ENCODE data around the gene GPC5. TPM values are rescaled to one million over a fixed set of nuclear protein-coding genes. Genes with fewer than 3 reads are reported as not detected.

The GPC5 gene
- total and polyA plus RNA-seq, 2 of the 8 experiments (the other 6 are each of a cell fraction or from before 2014, with no cell fraction given): 0.20 to 0.39 TPM

DNA sequence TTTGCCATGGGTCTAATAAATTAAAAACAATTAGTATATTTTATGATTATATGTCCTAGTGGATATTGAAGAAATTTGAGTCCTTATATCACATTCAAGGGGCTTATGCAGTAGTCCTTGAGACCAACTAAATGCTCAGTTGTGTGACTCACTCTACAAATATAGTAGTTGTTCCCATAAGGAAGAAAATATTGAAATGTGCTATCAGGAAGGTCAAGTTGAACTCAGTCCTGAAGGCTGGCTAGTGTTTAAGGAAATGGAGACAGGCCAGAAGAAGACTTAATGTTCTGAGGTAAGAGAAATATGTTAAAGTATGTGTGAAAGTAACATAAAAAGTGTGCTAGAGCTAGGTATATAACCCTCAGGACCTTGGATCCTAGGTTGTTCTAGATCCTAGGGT, 1062.1 kb downstream of the GPC5 start:
- Histone ChIP-seq H2BK12ac (ENCODE audit: low read depth, low read length) (no peak overlapping the region), H4K5ac (ENCODE audit: insufficient read length, low read depth, low read length) (no peak overlapping the region), H3K4me2 (ENCODE audit: insufficient read depth in 1 of 2, low read depth in 2 of 2, low read length in 2 of 2) (no peak overlapping the region), H2AFZ (ENCODE audit: low read length) (no peak overlapping the region), H4K91ac (replicated peaks; ENCODE audit: insufficient read length, low read length) (no peak overlapping the region), H2AK5ac (ENCODE audit: low read depth, low read length) (no peak overlapping the region), H3K18ac (ENCODE audit: extremely low read depth, low read length) (no peak overlapping the region), H3K9ac (replicated peaks in 1 of 4; ENCODE audit: extremely low read depth in 1 of 4, low read depth in 3 of 4, low read length in 3 of 4) (no peak overlapping the region), H3K79me1 (ENCODE audit: low read depth, low read length) (no peaks in the 10 kb centered on the region), H2BK5ac (ENCODE audit: low read depth, low read length) (no peak overlapping the region), H3K56ac (replicated peaks; ENCODE audit: insufficient read length, low read depth, low read length) (no peak overlapping the region), H2BK20ac (ENCODE audit: low read length) (no peak overlapping the region), H3K79me2 (ENCODE audit: control insufficient read depth in 1 of 2, insufficient read depth in 2 of 2, low read length in 2 of 2) (no peaks in the 10 kb centered on the region), H3K23ac (ENCODE audit: insufficient read length) (no peak overlapping the region), H2BK15ac (ENCODE audit: low read length) (no peak overlapping the region), H3K23me2 (ENCODE audit: low read depth, low read length) (no peaks in the 10 kb centered on the region), H3K27ac (ENCODE audit: low read depth, low read length) (no peak overlapping the region), H4K8ac (ENCODE audit: extremely low read depth, insufficient read depth, low read length) (no peak overlapping the region), H3K4me3 (ENCODE audit: extremely low read depth in 1 of 4, insufficient read depth in 2 of 4, low read depth in 3 of 4, low read length in 4 of 4) (no peak overlapping the region), H3K9me3 (ENCODE audit: insufficient read depth in 2 of 2, low read depth in 1 of 2, low read length in 1 of 2) (no peaks in the 10 kb centered on the region), H3K36me3 (ENCODE audit: control insufficient read depth in 2 of 4, insufficient read depth in 4 of 4, low read length in 3 of 4) (no peaks in the 10 kb centered on the region), H3K14ac (ENCODE audit: insufficient read length) (no peak overlapping the region), H4K20me1 (replicated peaks in 1 of 2; ENCODE audit: control insufficient read depth in 1 of 2, insufficient read depth in 2 of 2, low read length in 2 of 2) (peaks cover 0 to 2% of the 10 kb centered on the region in 2 experiments), H3K4ac (replicated peaks; ENCODE audit: insufficient read length, low read depth, low read length) (no peak overlapping the region), H3K27me3 (replicated peaks in 1 of 4; ENCODE audit: control insufficient read depth in 3 of 4, extremely low read depth in 1 of 4, insufficient read depth in 3 of 4, low read length in 3 of 4) (no peaks in the 10 kb centered on the region), H3K4me1 (replicated peaks in 1 of 4; ENCODE audit: control insufficient read depth in 3 of 4, insufficient read depth in 4 of 4, low read length in 3 of 4) (no peaks in the 10 kb centered on the region), H2BK120ac (replicated peaks; ENCODE audit: low read depth, low read length) (no peak overlapping the region)
- no peak for DNase-seq (ENCODE audit: low read depth in 1 of 2, low spot score in 2 of 2)
- CTCF ChIA-PET (ENCODE audit: partially characterized antibody): interaction anchor here (0.6 to 1.7 kb wide), 4 partner anchors 11 to 1866 kb away, joined by 3 to 4 read pairs (median 3); no protein-coding TSS in a partner anchor
- POLR2A ChIA-PET (ENCODE audit: partially characterized antibody): no interaction called here
- no peak for TF ChIP-seq ZNF274 (IDR thresholded peaks at IDR 0.05; ENCODE audit: borderline replicate concordance, extremely low read depth, low read length)
- TF ChIP-seq EGR1 (IDR thresholded peaks at IDR 0.05; ENCODE audit: borderline replicate concordance, low read depth, low read length): no peak
- no peak for TF ChIP-seq TCF12 (IDR thresholded peaks at IDR 0.05; ENCODE audit: low read depth, low read length)
- FAIRE-seq: no peak

Data from H1 (cell line).